Mesenchymal stem cell (in vitro differentiated cells and primary cell): ENCODE results near the gene TRIM2.

ENCODE experiments used
- DNase-seq: peaks from one replicate; pipeline ENCODE4 v3.0.0-alpha.2; 2013
- H2AFZ ChIP-seq: one replicate; pipeline ENCODE4 v1.6.1; 2013; ENCODE audit warnings: low read depth, mild to moderate bottlenecking, control low read depth, inconsistent platforms, low read length, moderate library complexity
- H2AK5ac ChIP-seq: 2 replicates; pipeline ENCODE4 v1.6.1; 2013; ENCODE audit warnings: low read length, moderate library complexity, mild to moderate bottlenecking, inconsistent platforms; ENCODE audit not compliant: severe bottlenecking
- H2BK120ac ChIP-seq: one replicate; pipeline ENCODE4 v1.6.1; 2013; ENCODE audit warnings: low read depth, mild to moderate bottlenecking, inconsistent platforms, low read length, moderate library complexity
- H2BK12ac ChIP-seq, 2 experiments: one replicate each; pipeline ENCODE4 v1.6.1; 2013; ENCODE audit warnings: inconsistent platforms in 2 of 2, low read length in 2 of 2, mild to moderate bottlenecking in 2 of 2, moderate library complexity in 2 of 2, control low read depth in 1 of 2
- H2BK15ac ChIP-seq: one replicate; pipeline ENCODE4 v1.6.1; 2013; ENCODE audit warnings: mild to moderate bottlenecking, low read depth, inconsistent platforms; ENCODE audit not compliant: poor library complexity, severe bottlenecking
- H2BK5ac ChIP-seq: 2 replicates; pipeline ENCODE4 v1.6.1; 2013; ENCODE audit warnings: low read depth, mild to moderate bottlenecking, low read length, control low read depth, inconsistent platforms; ENCODE audit not compliant: poor library complexity, severe bottlenecking
- H3K14ac ChIP-seq, 2 experiments: one replicate each; pipeline ENCODE4 v1.6.1; 2013; ENCODE audit warnings: inconsistent platforms in 2 of 2, low read length in 2 of 2, control low read depth in 1 of 2, mild to moderate bottlenecking in 1 of 2, moderate library complexity in 1 of 2
- H3K18ac ChIP-seq, 2 experiments: one replicate each; pipeline ENCODE4 v1.6.1; 2013; ENCODE audit warnings: inconsistent platforms in 2 of 2, low read length in 2 of 2, control low read depth in 1 of 2, low read depth in 1 of 2, mild to moderate bottlenecking in 1 of 2
- H3K23ac ChIP-seq, 2 experiments: one replicate each; pipeline ENCODE4 v1.6.1; 2013; ENCODE audit warnings: inconsistent platforms in 2 of 2, low read length in 2 of 2, mild to moderate bottlenecking in 2 of 2, moderate library complexity in 2 of 2, control low read depth in 1 of 2
- H3K27ac ChIP-seq: 2 replicates; pipeline ENCODE4 v1.5.1; 2013; ENCODE audit warnings: mild to moderate bottlenecking, moderate library complexity, low read length, control low read depth, inconsistent platforms; ENCODE audit not compliant: poor library complexity, severe bottlenecking
- H3K27me3 ChIP-seq, 2 experiments: 2 replicates each; pipeline versions ENCODE4 v1.6.1 to v1.7.0; 2013; ENCODE audit warnings: low read length in 2 of 2, mild to moderate bottlenecking in 2 of 2, moderate library complexity in 2 of 2, control low read depth in 1 of 2, inconsistent platforms in 1 of 2; ENCODE audit not compliant: control insufficient read depth in 1 of 2, insufficient read depth in 1 of 2
- H3K36me3 ChIP-seq, 2 experiments: 2 replicates each; pipeline versions ENCODE4 v1.6.1 to v1.7.0; 2013; ENCODE audit warnings: low read length in 2 of 2, control low read depth in 1 of 2, inconsistent platforms in 1 of 2, low read depth in 1 of 2, mild to moderate bottlenecking in 1 of 2; ENCODE audit not compliant: insufficient read depth in 2 of 2, control insufficient read depth in 1 of 2
- H3K4ac ChIP-seq, 2 experiments: one replicate each; pipeline ENCODE4 v1.6.1; 2013; ENCODE audit warnings: inconsistent platforms in 2 of 2, low read length in 2 of 2, mild to moderate bottlenecking in 2 of 2, moderate library complexity in 2 of 2, control low read depth in 1 of 2, low read depth in 1 of 2
- H3K4me1 ChIP-seq: 2 replicates; pipeline ENCODE4 v1.6.1; 2013; ENCODE audit warnings: low read depth, low read length, control low read depth; ENCODE audit not compliant: control insufficient read depth, insufficient read depth
- H3K4me2 ChIP-seq: 2 replicates; pipeline ENCODE4 v1.6.1; 2013; ENCODE audit warnings: low read length, mild to moderate bottlenecking, inconsistent platforms; ENCODE audit not compliant: poor library complexity, severe bottlenecking
- H3K4me3 ChIP-seq, 2 experiments: 2 replicates each; pipeline versions ENCODE4 v1.5.1 to v1.7.0; 2013; ENCODE audit warnings: low read length in 2 of 2, mild to moderate bottlenecking in 2 of 2, control low read depth in 1 of 2, low read depth in 1 of 2; ENCODE audit not compliant: insufficient read depth in 1 of 2
- H3K79me1 ChIP-seq: replicated peaks from 2 replicates; pipeline ENCODE4 v1.6.1; 2013; ENCODE audit warnings: mild to moderate bottlenecking, control low read depth, low read length, inconsistent platforms; ENCODE audit not compliant: poor library complexity, severe bottlenecking
- H3K9ac ChIP-seq: 2 replicates; pipeline ENCODE4 v1.7.0; 2013; ENCODE audit warnings: mild to moderate bottlenecking, low read length, moderate library complexity
- H3K9me3 ChIP-seq: 2 replicates; pipeline ENCODE4 v1.7.0; 2013; ENCODE audit warnings: mild to moderate bottlenecking, low read length; ENCODE audit not compliant: control insufficient read depth
- H4K8ac ChIP-seq: one replicate; pipeline ENCODE4 v1.6.1; 2013; ENCODE audit warnings: inconsistent platforms, mild to moderate bottlenecking, low read length, moderate library complexity
- H4K91ac ChIP-seq: one replicate; pipeline ENCODE4 v1.6.1; 2013; ENCODE audit warnings: mild to moderate bottlenecking, low read length, inconsistent platforms
- WGBS: methylation state at CpG from one replicate; pipeline ENCODE4 v1.1.7; 2013; ENCODE audit warnings: mixed read lengths; 5-methylcytosine and 5-hydroxymethylcytosine counted together

TRIM2 gene

DNA sequence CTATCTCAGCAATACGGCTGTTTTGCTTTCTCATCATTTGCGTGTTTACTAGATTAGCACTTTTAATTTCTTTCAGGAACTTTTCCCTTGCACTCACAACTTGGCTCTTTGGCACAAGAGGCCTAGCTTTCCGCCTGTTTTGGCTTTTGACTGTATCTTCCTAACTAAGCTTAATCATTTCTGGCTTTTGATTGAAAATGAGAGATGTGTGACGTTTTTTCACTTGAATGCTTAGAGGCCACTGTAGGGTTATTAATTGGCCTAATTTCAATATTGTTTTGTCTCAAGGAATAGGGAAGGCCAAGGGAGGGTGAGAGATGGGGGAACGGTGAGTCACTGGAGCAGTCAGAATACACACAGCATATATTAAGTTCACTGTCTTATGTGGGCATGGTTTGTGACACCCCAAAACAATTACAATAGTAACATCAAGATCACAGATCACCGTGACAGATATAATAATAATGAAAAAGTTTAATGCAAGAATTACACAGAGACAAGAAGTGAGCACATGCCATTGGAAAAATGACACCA, 167.5 kb downstream of the TRIM2 start:
- H4K8ac ChIP-seq: no peak overlapping the region
- 96% methylated on average over 4 of the region's 6 CpGs for WGBS

DNA sequence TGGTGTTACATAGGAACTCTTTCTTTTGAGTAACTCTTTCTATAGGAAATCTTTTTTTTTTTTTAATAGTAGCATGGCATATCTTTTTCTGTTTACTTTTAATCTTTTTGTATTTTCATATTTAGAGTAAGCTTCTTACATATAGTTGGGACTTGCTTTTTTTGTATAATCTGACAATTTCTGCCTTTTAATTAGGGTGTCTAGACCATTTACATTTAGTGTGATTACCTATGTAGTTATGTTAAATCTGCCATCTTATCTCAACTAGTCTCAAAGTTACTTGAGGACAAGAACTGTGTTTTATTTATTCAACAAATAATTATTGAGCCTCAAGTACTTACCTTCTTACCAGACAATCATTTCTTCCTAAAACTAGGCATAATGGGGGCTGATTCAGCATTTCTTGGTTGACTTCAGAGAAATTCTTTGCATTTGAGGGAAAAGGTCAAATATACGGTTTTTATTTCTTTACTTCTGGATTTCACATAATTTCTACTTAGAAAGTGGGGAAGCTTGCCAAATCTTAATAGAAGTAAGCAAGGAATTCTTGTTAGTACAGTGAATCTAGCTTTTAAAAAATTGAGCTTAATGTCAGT, 168.8 kb downstream of the TRIM2 start:
- no CpG with 5 or more reads among the region's 1 CpG for whole genome bisulfite sequencing
- Histone ChIP-seq H3K4me3 (no peak overlapping the region), H3K4me1 (no peaks in the 10 kb centered on the region), H2AFZ (no peak overlapping the region), H3K27ac (no peak overlapping the region), H2BK12ac (no peak overlapping the region), H3K9ac (no peak overlapping the region), H3K18ac (no peak overlapping the region), H4K91ac (no peak overlapping the region), H3K9me3 (peaks cover 8% of the 10 kb centered on the region), H3K36me3 (no peaks in the 10 kb centered on the region), H3K27me3 (no peaks in the 10 kb centered on the region), H3K23ac (no peak overlapping the region), H3K4ac (no peak overlapping the region), H2AK5ac (no peak overlapping the region), H3K14ac (no peak overlapping the region), H2BK120ac (no peak overlapping the region), H3K4me2 (no peak overlapping the region), H3K79me1 (no peaks in the 10 kb centered on the region), H2BK15ac (no peak overlapping the region), H2BK5ac (no peak overlapping the region), H4K8ac (no peak overlapping the region)
- no peak for DNase-seq

More for the DNA sequence above, 167.5 kb downstream of the TRIM2 start:
- Histone ChIP-seq H3K4ac (no peak overlapping the region), H2BK120ac (no peak overlapping the region), H3K4me2 (no peak overlapping the region), H3K9me3 (peaks cover 8% of the 10 kb centered on the region), H3K23ac (no peak overlapping the region), H2AK5ac (no peak overlapping the region), H3K9ac (no peak overlapping the region), H3K79me1 (no peaks in the 10 kb centered on the region), H3K27me3 (no peaks in the 10 kb centered on the region), H3K27ac (no peak overlapping the region), H2BK15ac (no peak overlapping the region), H3K4me3 (no peak overlapping the region), H2BK5ac (no peak overlapping the region), H2BK12ac (no peak overlapping the region), H3K18ac (no peak overlapping the region), H3K36me3 (no peaks in the 10 kb centered on the region), H3K4me1 (no peaks in the 10 kb centered on the region), H3K14ac (no peak overlapping the region), H2AFZ (no peak overlapping the region), H4K91ac (no peak overlapping the region)
- no peak for DNase-seq

DNA sequence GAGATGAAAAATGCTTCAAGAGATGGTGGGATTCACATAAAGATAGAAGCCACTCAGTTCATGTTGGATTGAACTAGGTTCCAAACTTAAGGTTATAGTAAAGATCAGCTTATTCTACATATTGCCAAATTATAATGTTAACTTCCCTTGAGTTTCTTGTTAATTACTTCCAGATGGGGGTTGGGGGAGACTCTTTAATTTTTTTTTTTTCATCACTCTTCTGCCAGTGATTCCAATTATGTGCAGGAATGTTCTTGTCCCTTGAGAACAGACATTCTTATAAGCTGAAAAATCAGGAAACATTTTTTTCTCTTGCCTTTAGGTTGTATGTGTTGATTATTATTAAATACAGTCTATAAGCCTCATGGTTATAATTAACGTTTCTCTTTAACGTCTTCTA, 170.2 kb downstream of the TRIM2 start:
- no peak overlapping the region for H4K8ac ChIP-seq
- peak overlapping the region in 1 of 2 experiments; percentile 10 for H3K4me3 ChIP-seq
- H3K27ac ChIP-seq: no peak overlapping the region
- H3K14ac ChIP-seq: no peak overlapping the region
- H3K9ac ChIP-seq: no peak overlapping the region
- no peak overlapping the region for H3K4me2 ChIP-seq
- no peak overlapping the region for H2AFZ ChIP-seq
- 95% methylated on average over 2 of the region's 2 CpGs for WGBS
- no peaks in the 10 kb centered on the region for H3K4me1 ChIP-seq
- H2BK5ac ChIP-seq: no peak overlapping the region
- H4K91ac ChIP-seq: no peak overlapping the region
- no peak overlapping the region for H2AK5ac ChIP-seq
- DNase-seq: no peak
- H2BK120ac ChIP-seq: no peak overlapping the region
- no peaks in the 10 kb centered on the region for H3K79me1 ChIP-seq
- no peak overlapping the region for H3K18ac ChIP-seq
- H3K4ac ChIP-seq: no peak overlapping the region
- no peaks in the 10 kb centered on the region for H3K36me3 ChIP-seq
- no peak overlapping the region for H2BK12ac ChIP-seq
- H3K23ac ChIP-seq: no peak overlapping the region
- H3K9me3 ChIP-seq: peaks cover 8% of the 10 kb centered on the region
- H3K27me3 ChIP-seq: no peaks in the 10 kb centered on the region
- H2BK15ac ChIP-seq: no peak overlapping the region

DNA sequence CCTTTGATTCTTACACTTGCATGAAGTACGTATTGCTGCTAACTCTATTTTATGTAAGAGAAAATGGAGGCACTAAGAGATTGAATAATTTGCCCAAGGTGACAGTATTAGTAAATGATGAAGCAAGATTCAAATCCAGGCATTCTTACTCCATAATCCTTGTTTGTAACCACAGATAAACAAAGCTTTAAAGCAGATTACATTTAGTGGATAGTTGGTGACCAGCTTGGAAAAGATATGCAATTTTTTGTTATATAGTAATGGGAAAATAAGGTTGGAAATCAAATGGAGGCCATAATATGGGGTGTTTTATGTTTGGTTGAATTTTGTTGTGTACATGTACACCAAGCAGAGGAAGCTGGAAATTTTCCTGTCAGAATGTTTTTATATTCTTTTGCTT, 171.1 kb downstream of the TRIM2 start:
- Histone ChIP-seq H2BK5ac (no peak overlapping the region), H3K23ac (no peak overlapping the region), H2AK5ac (no peak overlapping the region), H3K18ac (no peak overlapping the region), H3K4ac (no peak overlapping the region), H3K79me1 (no peaks in the 10 kb centered on the region), H3K27ac (no peak overlapping the region), H4K8ac (no peak overlapping the region), H2BK15ac (no peak overlapping the region), H3K36me3 (no peaks in the 10 kb centered on the region), H3K4me3 (no peak overlapping the region), H4K91ac (no peak overlapping the region), H3K4me1 (no peaks in the 10 kb centered on the region), H3K27me3 (no peaks in the 10 kb centered on the region), H3K9me3 (peaks cover 8% of the 10 kb centered on the region), H3K14ac (no peak overlapping the region), H2BK120ac (no peak overlapping the region), H2BK12ac (no peak overlapping the region), H2AFZ (no peak overlapping the region), H3K9ac (no peak overlapping the region), H3K4me2 (no peak overlapping the region)
- 91% methylated on average over 1 of the region's 1 CpG for WGBS
- DNase-seq: peak; percentile 37
